Astrocyte (in vitro differentiated cells and primary cell): Measurements from ENCODE around the gene PPP1R12B. TPM values are rescaled to one million over a fixed set of nuclear protein-coding genes. Genes with fewer than 3 reads are reported as not detected.
"Not testable (repeated sequence)": the region's sequence is repeated elsewhere in the genome, so short reads cannot be mapped to it uniquely, and the experiment has no call there.

Experiments used
- DNase-seq: peaks from one replicate; pipeline ENCODE4 v3.0.0-alpha.2; 2010; ENCODE audit warnings: low read depth
- FAIRE-seq: peaks from 2 replicates; lab custom pipeline; 2011; peaks lifted over from hg19 to GRCh38; lab: Jason Lieb, UNC
- H2AFZ ChIP-seq: 2 replicates; pipeline ENCODE4 v1.6.0; 2012; ENCODE audit warnings: low read depth, low read length, inconsistent platforms
- H3K27ac ChIP-seq: 2 replicates; pipeline ENCODE4 v1.5.1; 2011; ENCODE audit warnings: low read depth, low read length, inconsistent platforms
- H3K27me3 ChIP-seq: 2 replicates; pipeline ENCODE4 v1.6.0; 2011; ENCODE audit warnings: low read length, inconsistent platforms; ENCODE audit not compliant: insufficient read depth
- H3K36me3 ChIP-seq: 2 replicates; pipeline ENCODE4 v1.5.1; 2011; ENCODE audit warnings: low read length, inconsistent platforms; ENCODE audit not compliant: insufficient read depth
- H3K4me1 ChIP-seq: 2 replicates; pipeline ENCODE4 v1.5.1; 2011; ENCODE audit warnings: low read length, inconsistent platforms; ENCODE audit not compliant: insufficient read depth
- H3K4me2 ChIP-seq: 2 replicates; pipeline ENCODE4 v1.6.0; 2012; ENCODE audit warnings: low read length, inconsistent platforms
- H3K4me3 ChIP-seq: 2 replicates; pipeline ENCODE4 v1.5.1; 2011; ENCODE audit warnings: low read depth, mild to moderate bottlenecking, low read length, inconsistent platforms; ENCODE audit not compliant: insufficient read depth
- H3K79me2 ChIP-seq: 2 replicates; pipeline ENCODE4 v1.6.0; 2012; ENCODE audit warnings: mild to moderate bottlenecking, low read length, inconsistent platforms; ENCODE audit not compliant: insufficient read depth
- H3K9ac ChIP-seq: 2 replicates; pipeline ENCODE4 v1.6.0; 2012; ENCODE audit warnings: mild to moderate bottlenecking, low read length, inconsistent platforms
- H3K9me3 ChIP-seq: 2 replicates; pipeline ENCODE4 v1.5.1; 2012; ENCODE audit warnings: low read depth, mild to moderate bottlenecking, low read length, inconsistent platforms; ENCODE audit not compliant: insufficient read depth
- H4K20me1 ChIP-seq: 2 replicates; pipeline ENCODE4 v1.6.0; 2012; ENCODE audit warnings: low read length, inconsistent platforms; ENCODE audit not compliant: insufficient read depth
- H3K27ac Mint-ChIP-seq: one replicate; pipeline ENCODE4 v1.8.0; 2021; ENCODE audit warnings: mild to moderate bottlenecking, mixed read lengths; ENCODE audit not compliant: unreplicated experiment
- H3K27me3 Mint-ChIP-seq: one replicate; pipeline ENCODE4 v1.8.0; 2021; ENCODE audit warnings: low read depth, mixed read lengths; ENCODE audit not compliant: unreplicated experiment
- H3K36me3 Mint-ChIP-seq: one replicate; pipeline ENCODE4 v1.8.0; 2021; ENCODE audit warnings: low read depth, mixed read lengths; ENCODE audit not compliant: unreplicated experiment
- H3K4me1 Mint-ChIP-seq: one replicate; pipeline ENCODE4 v1.8.0; 2021; ENCODE audit warnings: low read depth, mixed read lengths; ENCODE audit not compliant: unreplicated experiment
- H3K4me3 Mint-ChIP-seq: one replicate; pipeline ENCODE4 v1.8.0; 2021; ENCODE audit warnings: mild to moderate bottlenecking, moderate library complexity, mixed read lengths; ENCODE audit not compliant: unreplicated experiment
- H3K9me3 Mint-ChIP-seq: one replicate; pipeline ENCODE4 v1.8.0; 2021; ENCODE audit warnings: mild to moderate bottlenecking, mixed read lengths; ENCODE audit not compliant: unreplicated experiment
- EZH2 ChIP-seq: IDR thresholded peaks from 2 replicates; pipeline ENCODE4 v1.6.1; 2012; ENCODE audit warnings: mild to moderate bottlenecking, low read length, inconsistent platforms; ENCODE audit not compliant: insufficient read depth
- total RNA-seq: library from RNA; stranded (reverse); gene quantifications from 2 replicates; pipeline ENCODE4 v1.2.1, GENCODE V29; 2021
- TF ChIP-seq, protein P1 (sequence below): IDR thresholded peaks from 2 replicates; pipeline ENCODE4 v1.5.1; 2011; ENCODE audit warnings: low read depth, mild to moderate bottlenecking, inconsistent platforms, low read length, moderate library complexity; ENCODE audit not compliant: insufficient read depth

The PPP1R12B gene
- total RNA-seq, 1 donor from 2014 or later = 12.2 TPM

DNA sequence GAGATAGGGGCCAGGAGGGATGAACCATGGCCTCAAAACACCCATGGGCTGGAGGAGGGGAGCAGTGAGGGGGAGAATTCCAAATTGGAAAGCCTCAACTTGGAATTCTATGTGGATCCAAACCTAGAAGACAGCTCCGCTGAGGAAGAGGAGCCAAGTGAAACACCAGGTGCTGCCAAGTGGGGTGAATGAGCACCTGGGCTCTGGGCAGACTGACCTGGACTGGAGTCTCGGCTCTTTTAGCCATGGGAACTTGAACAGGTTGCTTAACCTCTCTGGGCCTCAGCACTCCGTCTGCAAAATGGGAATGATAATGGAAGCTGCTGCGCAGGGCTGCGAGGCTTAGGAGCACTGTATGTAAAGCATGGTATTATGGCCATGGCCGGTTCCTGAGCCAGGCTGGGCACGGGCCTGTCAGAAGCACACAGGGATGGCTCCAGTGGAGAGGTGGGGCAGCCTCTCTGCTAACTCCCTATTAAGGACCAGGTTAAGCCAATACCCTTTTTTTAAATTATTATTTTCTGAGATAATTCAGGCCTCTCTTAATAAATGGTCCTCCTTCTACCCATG, 280.2 kb downstream of the PPP1R12B start:
- no peak overlapping the region for H3K27ac ChIP-seq
- H3K9me3 Mint-ChIP-seq = no peaks in the 10 kb centered on the region
- FAIRE-seq (no peak), DNase-seq (no peak)
- no peak overlapping the region for H3K9ac ChIP-seq
- no peaks in the 10 kb centered on the region for H3K36me3 Mint-ChIP-seq
- H3K4me1 Mint-ChIP-seq = no peaks in the 10 kb centered on the region
- H3K36me3 ChIP-seq = no peaks in the 10 kb centered on the region
- no peak overlapping the region for H3K4me3 Mint-ChIP-seq
- peaks cover 19% of the 10 kb centered on the region for H3K27me3 ChIP-seq
- H3K27me3 Mint-ChIP-seq = peaks cover 63% of the 10 kb centered on the region
- no peaks in the 10 kb centered on the region for H4K20me1 ChIP-seq
- no peak overlapping the region for H3K27ac Mint-ChIP-seq
- no peak overlapping the region for H3K4me2 ChIP-seq
- TF ChIP-seq EZH2 = no peak
- TF ChIP-seq, protein P1, sequence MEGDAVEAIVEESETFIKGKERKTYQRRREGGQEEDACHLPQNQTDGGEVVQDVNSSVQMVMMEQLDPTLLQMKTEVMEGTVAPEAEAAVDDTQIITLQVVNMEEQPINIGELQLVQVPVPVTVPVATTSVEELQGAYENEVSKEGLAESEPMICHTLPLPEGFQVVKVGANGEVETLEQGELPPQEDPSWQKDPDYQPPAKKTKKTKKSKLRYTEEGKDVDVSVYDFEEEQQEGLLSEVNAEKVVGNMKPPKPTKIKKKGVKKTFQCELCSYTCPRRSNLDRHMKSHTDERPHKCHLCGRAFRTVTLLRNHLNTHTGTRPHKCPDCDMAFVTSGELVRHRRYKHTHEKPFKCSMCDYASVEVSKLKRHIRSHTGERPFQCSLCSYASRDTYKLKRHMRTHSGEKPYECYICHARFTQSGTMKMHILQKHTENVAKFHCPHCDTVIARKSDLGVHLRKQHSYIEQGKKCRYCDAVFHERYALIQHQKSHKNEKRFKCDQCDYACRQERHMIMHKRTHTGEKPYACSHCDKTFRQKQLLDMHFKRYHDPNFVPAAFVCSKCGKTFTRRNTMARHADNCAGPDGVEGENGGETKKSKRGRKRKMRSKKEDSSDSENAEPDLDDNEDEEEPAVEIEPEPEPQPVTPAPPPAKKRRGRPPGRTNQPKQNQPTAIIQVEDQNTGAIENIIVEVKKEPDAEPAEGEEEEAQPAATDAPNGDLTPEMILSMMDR = no peak
- no peak overlapping the region for H3K4me3 ChIP-seq
- H2AFZ ChIP-seq = no peak overlapping the region
- H3K4me1 ChIP-seq = peaks cover under 1% of the 10 kb centered on the region
- no peaks in the 10 kb centered on the region for H3K79me2 ChIP-seq
- H3K9me3 ChIP-seq = no peaks in the 10 kb centered on the region

DNA sequence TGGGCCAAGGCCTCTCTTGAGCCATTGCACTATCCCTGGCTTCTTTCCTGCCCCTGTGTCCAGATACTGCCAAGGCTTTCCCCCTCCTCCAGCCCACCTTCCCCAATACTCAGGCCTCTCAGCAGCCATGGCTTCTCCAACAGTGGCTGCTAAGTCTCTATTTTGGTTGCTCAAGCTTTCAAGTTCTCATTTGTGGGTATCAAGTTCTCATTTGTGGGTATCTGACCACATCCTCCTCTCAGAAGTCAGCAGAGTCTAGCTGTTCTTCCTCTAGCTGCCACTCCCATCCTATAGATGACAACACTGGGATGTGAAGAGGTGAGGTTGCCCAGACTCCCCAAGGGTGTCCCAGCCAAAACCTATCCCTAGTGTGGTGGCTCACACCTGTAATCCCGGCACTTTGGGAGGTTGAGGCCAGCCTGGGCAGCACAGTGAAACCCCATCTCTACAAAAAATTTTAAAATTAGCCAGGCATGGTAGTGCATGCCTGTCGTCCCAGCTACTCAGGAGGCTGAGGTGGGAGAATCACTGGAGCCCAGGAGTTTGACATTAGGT, 280.8 kb downstream of the PPP1R12B start:
- H2AFZ ChIP-seq, H3K4me1 ChIP-seq, H3K9me3 Mint-ChIP-seq, H3K4me3 ChIP-seq, H3K4me1 Mint-ChIP-seq, H3K36me3 ChIP-seq, H3K27ac ChIP-seq, H3K36me3 Mint-ChIP-seq, H3K9me3 ChIP-seq, H3K4me3 Mint-ChIP-seq, H3K9ac ChIP-seq, H3K27ac Mint-ChIP-seq, DNase-seq, H4K20me1 ChIP-seq, H3K79me2 ChIP-seq, FAIRE-seq, H3K4me2 ChIP-seq: not testable (repeated sequence)
- H3K27me3 Mint-ChIP-seq = peaks cover 63% of the 10 kb centered on the region
- H3K27me3 ChIP-seq = peaks cover 19% of the 10 kb centered on the region

DNA sequence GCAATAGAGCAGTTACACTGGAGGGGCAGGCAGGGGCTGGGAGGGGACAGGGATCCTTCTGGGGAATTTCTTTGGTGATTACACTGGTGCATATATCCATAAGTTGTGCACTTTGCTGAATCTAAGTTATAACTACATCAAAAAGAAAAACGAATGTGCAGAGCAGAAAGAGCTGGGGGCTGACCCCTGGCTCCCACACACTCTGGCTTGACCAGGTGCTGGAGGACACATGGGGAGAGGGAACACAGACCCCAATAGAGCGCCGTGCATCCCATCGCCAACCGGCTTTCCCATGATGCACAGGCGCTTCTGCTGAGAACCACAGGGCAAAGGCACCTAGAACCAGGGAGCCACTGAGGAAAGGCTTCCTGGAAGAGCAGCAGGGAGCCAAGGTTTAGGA, 281.6 kb downstream of the PPP1R12B start:
- H3K79me2 ChIP-seq, H3K4me2 ChIP-seq, FAIRE-seq: not testable (repeated sequence)

More for the DNA sequence above, 281.6 kb downstream of the PPP1R12B start:
- H3K4me1 Mint-ChIP-seq, H3K4me3 ChIP-seq, H2AFZ ChIP-seq, H3K9me3 ChIP-seq, H3K27ac Mint-ChIP-seq, H3K4me3 Mint-ChIP-seq, H3K9me3 Mint-ChIP-seq, H4K20me1 ChIP-seq, H3K36me3 Mint-ChIP-seq, H3K27ac ChIP-seq, H3K4me1 ChIP-seq, DNase-seq, H3K9ac ChIP-seq, H3K36me3 ChIP-seq: not testable (repeated sequence)
- H3K27me3 ChIP-seq = peaks cover 19% of the 10 kb centered on the region
- H3K27me3 Mint-ChIP-seq = peaks cover 65% of the 10 kb centered on the region
